ENCODE measurements around the gene TP73. TPM values are rescaled to one million over a fixed set of nuclear protein-coding genes. Genes with fewer than 3 reads are reported as not detected.

Gene TP73
- total RNA-seq, 1 experiment from 2014 or later: 0.82 TPM

- Mint-ChIP-seq H3K4me1 (ENCODE audit: insufficient read depth, unreplicated experiment) (peaks cover 13% of the 10 kb centered on the region), H3K4me3 (ENCODE audit: unreplicated experiment) (no peak overlapping the region), H3K9me3 (ENCODE audit: unreplicated experiment) (no peaks in the 10 kb centered on the region), H3K36me3 (ENCODE audit: insufficient read depth, unreplicated experiment) (no peaks in the 10 kb centered on the region), H3K27me3 (ENCODE audit: insufficient read depth, unreplicated experiment) (no peaks in the 10 kb centered on the region), H3K27ac (ENCODE audit: low read depth, unreplicated experiment) (no peak overlapping the region)
- CTCF ChIA-PET: no interaction called here
- no peak for DNase-seq (ENCODE audit: unreplicated experiment)
- POLR2A ChIA-PET: no interaction called here
- no peak for TF ChIP-seq CTCF (IDR thresholded peaks at IDR 0.05; ENCODE audit: unreplicated experiment)
- intact Hi-C loops (cut with micrococcal nuclease): no loop called here
- BruUV-seq (replicated peaks): no TSS peak
Observed at GRCh38 chr1:3673381-3674099, 21.2 kb downstream of the TP73 start.

- DNase-seq (ENCODE audit: unreplicated experiment): no peak
- no peak for TF ChIP-seq CTCF (IDR thresholded peaks at IDR 0.05; ENCODE audit: unreplicated experiment)
- POLR2A ChIA-PET: no interaction called here
- CTCF ChIA-PET: no interaction called here
- H3K4me1 Mint-ChIP-seq (ENCODE audit: insufficient read depth, unreplicated experiment): peaks cover 13% of the 10 kb centered on the region
- BruUV-seq (replicated peaks): no TSS peak
- no peak overlapping the region for H3K27ac Mint-ChIP-seq (ENCODE audit: low read depth, unreplicated experiment)
- H3K9me3 Mint-ChIP-seq (ENCODE audit: unreplicated experiment): no peaks in the 10 kb centered on the region
- H3K4me3 Mint-ChIP-seq (ENCODE audit: unreplicated experiment): no peak overlapping the region
- H3K27me3 Mint-ChIP-seq (ENCODE audit: insufficient read depth, unreplicated experiment): peaks cover 6% of the 10 kb centered on the region
- H3K36me3 Mint-ChIP-seq (ENCODE audit: insufficient read depth, unreplicated experiment): no peaks in the 10 kb centered on the region
- intact Hi-C loops (cut with micrococcal nuclease): no loop called here
Observed at GRCh38 chr1:3674100-3675094, 22.1 kb downstream of the TP73 start.

- POLR2A ChIA-PET: no interaction called here
- no peak for DNase-seq (ENCODE audit: unreplicated experiment)
- no TSS peak for BruUV-seq (replicated peaks)
- intact Hi-C loops (cut with micrococcal nuclease): no loop called here
- Mint-ChIP-seq H3K4me3 (ENCODE audit: unreplicated experiment) (no peak overlapping the region), H3K4me1 (ENCODE audit: insufficient read depth, unreplicated experiment) (peaks cover 20% of the 10 kb centered on the region), H3K27me3 (ENCODE audit: insufficient read depth, unreplicated experiment) (peaks cover 11% of the 10 kb centered on the region), H3K9me3 (ENCODE audit: unreplicated experiment) (no peaks in the 10 kb centered on the region), H3K36me3 (ENCODE audit: insufficient read depth, unreplicated experiment) (no peaks in the 10 kb centered on the region), H3K27ac (ENCODE audit: low read depth, unreplicated experiment) (no peak overlapping the region)
- no peak for TF ChIP-seq CTCF (IDR thresholded peaks at IDR 0.05; ENCODE audit: unreplicated experiment)
- CTCF ChIA-PET: no interaction called here
Observed at GRCh38 chr1:3675436-3675835, 23.1 kb downstream of the TP73 start.
